GM21367 (cell line): ENCODE results near the gene PRR33.

Experiments
- ATAC-seq: cut with Tn5 transposase; IDR thresholded peaks from one replicate; pipeline ENCODE4 v1.9.1; 2021; ENCODE audit not compliant: unreplicated experiment

The PRR33 gene

GRCh38 chr11:1864831-1865665, 26.6 kb downstream of the PRR33 start:
- ATAC-seq, result no peak

GRCh38 chr11:1864231-1864630, 27.5 kb downstream of the PRR33 start:
- ATAC-seq, result no peak

GRCh38 chr11:1863352-1864216, 28.1 kb downstream of the PRR33 start:
- no peak for ATAC-seq

GRCh38 chr11:1862588-1863351, 28.9 kb downstream of the PRR33 start:
- ATAC-seq, result no peak

GRCh38 chr11:1861435-1862411, 30.0 kb downstream of the PRR33 start:
- no peak for ATAC-seq

- no peak for ATAC-seq
These were observed 31.6 kb downstream of the PRR33 start for GRCh38 chr11:1860108-1860507.

GRCh38 chr11:1859004-1859403, 32.7 kb downstream of the PRR33 start:
- ATAC-seq, result no peak

- ATAC-seq, result no peak
These were observed 33.1 kb downstream of the PRR33 start for GRCh38 chr11:1858576-1858975.

- no peak for ATAC-seq
These were observed 33.5 kb downstream of the PRR33 start for GRCh38 chr11:1858154-1858553.

- no peak for ATAC-seq
These were observed 34.6 kb downstream of the PRR33 start for GRCh38 chr11:1857064-1857463.

- no peak for ATAC-seq
These were observed 35.2 kb downstream of the PRR33 start for GRCh38 chr11:1856306-1857005.

- no peak for ATAC-seq
These were observed 35.8 kb downstream of the PRR33 start for GRCh38 chr11:1855886-1856265.

- ATAC-seq, result peak; percentile 29
These were observed 36.5 kb downstream of the PRR33 start for GRCh38 chr11:1854949-1855885.

GRCh38 chr11:1854132-1854948, 37.4 kb downstream of the PRR33 start:
- ATAC-seq, result no peak

- no peak for ATAC-seq
These were observed 38.1 kb downstream of the PRR33 start for GRCh38 chr11:1853376-1854131.

- peak; percentile 38 for ATAC-seq
These were observed 38.8 kb downstream of the PRR33 start, which contains the start of gene LSP1 for GRCh38 chr11:1852877-1853276. LSP1 (plus strand) TSS chr11:1853084; CDS start chr11:1853145, 61 bp downstream.
